K562 (cell line): ENCODE results near the gene GCH1. TPM values are rescaled to one million over a fixed set of nuclear protein-coding genes. Genes with fewer than 3 reads are reported as not detected.

ENCODE experiments used
- ATAC-seq: fragments of 200-7000 bp; cut with Tn5 transposase; 3 replicates; pipeline ENCODE4 v1.9.1; 2020; ENCODE audit warnings: moderate library complexity
- BruUV-seq: library from RNA; stranded (reverse); fragments of 400-500 nt; replicated peaks from 2 replicates; lab custom pipeline; 2021; lab: Mats Ljungman, UMichigan
- CTCF ChIA-PET: fragments of 300-600 bp; formaldehyde crosslinking; extraction: SDS; loops from one replicate; lab custom pipeline; 2021; ENCODE audit warnings: low intra/inter-chr PET ratio; lab: Yijun Ruan, JAX
- POLR2A ChIA-PET: fragments of 300-600, 350-650 bp; sonication (Branson Sonifier 250); formaldehyde crosslinking; extraction: SDS; loops from one replicate; lab custom pipeline; 2021; ENCODE audit warnings: antibody characterized with exemption, inconsistent platforms; lab: Yijun Ruan, JAX
- DNase-seq, 4 experiments: peaks; one replicate each; pipeline versions ENCODE4 v3.0.0 to v3.0.0-alpha.2; 2011 to 2018; ENCODE audit warnings: low spot score in 3 of 4, mixed read lengths in 3 of 4; ENCODE audit errors: extremely low read depth in 1 of 4
- FAIRE-seq: peaks from 2 replicates; lab custom pipeline; 2011; peaks lifted over from hg19 to GRCh38; lab: Jason Lieb, UNC
- H2AFZ ChIP-seq: 2 replicates; pipeline ENCODE4 v1.6.0; 2011; ENCODE audit warnings: low read depth, low read length, control low read depth, inconsistent platforms
- H3K27ac ChIP-seq: fragments of 200-600 bp; 3 replicates; pipeline ENCODE4 v1.8.0; 2011; ENCODE audit warnings: low read depth, mild to moderate bottlenecking, control low read depth, inconsistent platforms, low read length, moderate library complexity, mixed read lengths; ENCODE audit errors: extremely low read depth
- H3K27me3 ChIP-seq, 2 experiments: fragments of 300-600 bp in 1 of 2; 2 replicates in 1 of 2; 3 replicates in 1 of 2; pipeline versions ENCODE4 v1.6.0 to v1.8.0; 2011; ENCODE audit warnings: inconsistent platforms in 2 of 2, low read length in 2 of 2, mild to moderate bottlenecking in 1 of 2, mixed read lengths in 1 of 2, moderate library complexity in 1 of 2; ENCODE audit not compliant: control insufficient read depth in 2 of 2, insufficient read depth in 2 of 2
- H3K36me3 ChIP-seq: fragments of 300-600 bp; 3 replicates; pipeline ENCODE4 v1.8.0; 2011; ENCODE audit warnings: mild to moderate bottlenecking, low read length, inconsistent platforms; ENCODE audit not compliant: control insufficient read depth, insufficient read depth
- H3K4me1 ChIP-seq, 2 experiments: fragments of 200-600 bp in 1 of 2; replicated peaks in 1 of 2; 2 replicates in 1 of 2; 3 replicates in 1 of 2; pipeline versions ENCODE4 v1.5.1 to v1.8.0; 2011; ENCODE audit warnings: inconsistent platforms in 2 of 2, low read length in 2 of 2, mild to moderate bottlenecking in 1 of 2, mixed read lengths in 1 of 2, moderate library complexity in 1 of 2; ENCODE audit not compliant: control insufficient read depth in 2 of 2, insufficient read depth in 2 of 2
- H3K4me2 ChIP-seq: 2 replicates; pipeline ENCODE4 v1.6.1; 2011; ENCODE audit warnings: low read length, control low read depth, inconsistent platforms, mixed read lengths; ENCODE audit not compliant: insufficient read depth
- H3K4me3 ChIP-seq: fragments of 200-600 bp; sonication (generic), shearing (Covaris generic); 2 replicates; pipeline ENCODE4 v1.5.1; 2016; ENCODE audit warnings: control low read depth, inconsistent platforms
- H3K79me2 ChIP-seq: fragments of 200-600 bp; 3 replicates; pipeline ENCODE4 v1.8.0; 2011; ENCODE audit warnings: low read length, inconsistent platforms; ENCODE audit not compliant: control insufficient read depth, insufficient read depth
- H3K9ac ChIP-seq, 2 experiments: 2 replicates each; pipeline versions ENCODE4 v1.6.0 to v1.6.1; 2011; ENCODE audit warnings: low read depth in 2 of 2, low read length in 2 of 2, control low read depth in 1 of 2, inconsistent platforms in 1 of 2, mild to moderate bottlenecking in 1 of 2, mixed read lengths in 1 of 2; ENCODE audit not compliant: insufficient read depth in 1 of 2
- H3K9me1 ChIP-seq: one replicate; pipeline ENCODE4 v1.6.0; 2011; ENCODE audit warnings: inconsistent platforms, mild to moderate bottlenecking, low read length, moderate library complexity; ENCODE audit not compliant: control insufficient read depth, insufficient read depth
- H3K9me3 ChIP-seq: replicated peaks from 2 replicates; pipeline ENCODE4 v1.5.1; 2011; ENCODE audit warnings: low read depth, low read length, inconsistent platforms; ENCODE audit not compliant: control insufficient read depth, insufficient read depth
- H4K20me1 ChIP-seq: replicated peaks from 2 replicates; pipeline ENCODE4 v1.6.1; 2011; ENCODE audit warnings: low read length, inconsistent platforms, mixed read lengths; ENCODE audit not compliant: control insufficient read depth, insufficient read depth
- PHF8 ChIP-seq: fragments of 200-600 bp; sonication (generic); IDR thresholded peaks from 2 replicates; pipeline ENCODE4 v1.6.1; 2012; ENCODE audit warnings: mixed run types, mild to moderate bottlenecking, inconsistent platforms, low read length, moderate library complexity, borderline replicate concordance
- POLR2B ChIP-seq: fragments of 450-650 bp; IDR thresholded peaks from 2 replicates; pipeline ENCODE4 v1.6.1; 2018; ENCODE audit warnings: low read depth; ENCODE audit not compliant: partially characterized antibody
- STAT5A ChIP-seq: IDR thresholded peaks from 2 replicates; pipeline ENCODE4 v1.6.1; 2012; ENCODE audit warnings: low read length, inconsistent platforms, borderline replicate concordance
- TCFL5 ChIP-seq: fragments of 250-450 bp; sonication (Bioruptor Pico); conservative IDR thresholded peaks from 2 replicates; pipeline ENCODE4 v1.6.1; 2021; ENCODE audit warnings: mild to moderate bottlenecking, moderate library complexity, matching md5 sums
- YBX1 ChIP-seq: fragments of 450-650 bp; IDR thresholded peaks from 2 replicates; pipeline ENCODE4 v1.7.1; 2016; ENCODE audit warnings: mild to moderate bottlenecking
- YY1 ChIP-seq, 3 experiments: IDR thresholded peaks; 2 replicates each; pipeline ENCODE4 v1.6.1; 2011; ENCODE audit warnings: low read length in 2 of 3, mild to moderate bottlenecking in 2 of 3, moderate library complexity in 2 of 3, borderline replicate concordance in 1 of 3, control low read depth in 1 of 3, low read depth in 1 of 3; ENCODE audit not compliant: insufficient read depth in 3 of 3, insufficient replicate concordance in 2 of 3, control insufficient read depth in 1 of 3, insufficient read length in 1 of 3; ENCODE audit errors: extremely low read depth in 1 of 3
- ZNF24 ChIP-seq: fragments of 450-650 bp; IDR thresholded peaks from 2 replicates; pipeline ENCODE4 v1.6.1; 2016
- WGBS: fragments of 100-300 bp; shearing (Covaris generic); methylation state at CpG from one replicate; pipeline ENCODE4 v1.1.6; 2016; ENCODE audit warnings: low coverage, mixed read lengths; ENCODE audit not compliant: insufficient coverage; ENCODE audit errors: missing lambda C conversion rate; 5-methylcytosine and 5-hydroxymethylcytosine counted together
- in situ Hi-C: fragments of 300-500 bp; cut with MboI; formaldehyde crosslinking; loops from 4 replicates; pipeline ENCODE4 v1.15.0; 2018; ENCODE audit warnings: inconsistent platforms, mixed read lengths
- intact Hi-C: fragments of 100-400 bp; cut with micrococcal nuclease; formaldehyde crosslinking; loops from 2 replicates; pipeline ENCODE4 v1.14.2; 2022
- microRNA-seq: library from miRNA; unstranded; fragments of <30 nt; microRNA quantifications from one replicate; pipeline ENCODE4, GENCODE V29; 2018; ENCODE audit warnings: borderline microRNAs expressed
- polyA plus RNA-seq, 8 experiments: library from polyadenylated mRNA; depleted of rRNA in 4 of 8; stranded (reverse) in 5 of 8; unstranded in 3 of 8; fragments of >200 nt; fragmentation: Nextera tagmentation in 2 of 8; fragmentation: Illumina TruSeq in 1 of 8; extraction: Ambion mirVana in 2 of 8; extraction: Trizol in 1 of 8; gene quantifications; 2 replicates each; pipeline versions ENCODE4 v1.2.1 to v1.2.3, GENCODE V29; 2011 to 2014; ENCODE audit warnings: inconsistent platforms in 1 of 8, missing spikeins in 1 of 8
- small RNA-seq: library from RNA; depleted of rRNA; stranded (forward); fragments of <200 nt; gene quantifications from one replicate; pipeline ENCODE3, GENCODE V24; 2014
- total RNA-seq, 7 experiments: library from RNA; depleted of rRNA in 6 of 7; stranded (reverse); fragments of >200 nt in 6 of 7; fragmentation: Illumina TruSeq in 2 of 7; extraction: Trizol in 2 of 7; gene quantifications; 2 replicates each; pipeline versions ENCODE4 v1.2.1 to v1.2.3, GENCODE V29; 2011 to 2021; ENCODE audit warnings: low replicate concordance in 1 of 7

Gene GCH1
- total and polyA plus RNA-seq, 9 of the 15 experiments (the other 6 are each of a cell fraction or from before 2014, with no cell fraction given): 3.9 to 13.1 (median 6.5) TPM

- Histone ChIP-seq H2AFZ (no peak overlapping the region), H3K9me3 (0 out of 2 replicates have a peak, but pooled peaks cover 2% of the 10 kb centered on the region), H3K36me3 (no peaks in the 10 kb centered on the region), H3K79me2 (no peaks in the 10 kb centered on the region), H3K4me3 (no peak overlapping the region), H3K9ac (no peak overlapping the region), H3K4me1 (no peaks in the 10 kb centered on the region), H3K27me3 (no peaks in the 10 kb centered on the region), H4K20me1 (no peaks in the 10 kb centered on the region), H3K9me1 (no peaks in the 10 kb centered on the region), H3K4me2 (no peak overlapping the region), H3K27ac (no peak overlapping the region)
- TF ChIP-seq YBX1 (no peak), YY1 (IDR thresholded peaks at IDR 0.05; ENCODE audit: borderline replicate concordance in 1 of 3, control insufficient read depth in 1 of 3, extremely low read depth in 1 of 3, insufficient read depth in 3 of 3, insufficient read length in 1 of 3, insufficient replicate concordance in 2 of 3, low read depth in 1 of 3, low read length in 2 of 3) (no peak), POLR2B (no peak), STAT5A (no peak), ZNF24 (no peak), PHF8 (no peak), TCFL5 (CRISPR knock-in tag) (no peak)
- no peak for FAIRE-seq
- ChIA-PET CTCF (no interaction called here), POLR2A (interaction anchor here (2.3 kb wide), 1 partner anchor 8 kb away, joined by 5 read pairs; no protein-coding TSS in a partner anchor)
- ATAC-seq: no peak
- intact Hi-C loops (no loop called here), in situ Hi-C loops (loop anchor here (25.0 kb wide), 1 partner anchor 1255 kb away; no protein-coding TSS in a partner anchor)
- WGBS: 100% methylated on average over 2 of the region's 6 CpGs
- DNase-seq: no peak
- BruUV-seq: no TSS peak
Measured at GRCh38 chr14:54792288-54792687, 110.3 kb downstream of the GCH1 start.

Small RNA genes within 50 kb of the gene (microRNA-seq; reads per million reads assigned to microRNA genes)
- not detected for gene MIR4308

Small RNA genes within 50 kb of the gene (small RNA-seq; reads per million reads assigned to genes)
- gene MIR4308: not detected
- gene RNU6ATAC9P: not detected

Other genes with a start within 250 kb of the GCH1 start
- 18.0 and 19.3 TPM in 2 replicates for gene WDHD1, start 124.3 kb upstream of the GCH1 start, total RNA-seq (2014; rRNA removed)
- gene WDHD1, start 124.3 kb upstream of the GCH1 start, total RNA-seq (2014; rRNA removed; fragmentation: Illumina TruSeq; extraction: Trizol): 36.1 and 46.2 TPM in 2 replicates
- 27.1 and 30.0 TPM in 2 replicates for gene WDHD1, start 124.3 kb upstream of the GCH1 start, total RNA-seq (2015; rRNA removed; fragmentation: Illumina TruSeq; extraction: Trizol)
- 34.1 and 40.5 TPM in 2 replicates for gene WDHD1, start 124.3 kb upstream of the GCH1 start, total RNA-seq (2021)
- 25.8 and 39.1 TPM in 2 replicates for gene WDHD1, start 124.3 kb upstream of the GCH1 start, polyA plus RNA-seq (2011; rRNA removed)
- 25.0 and 30.8 TPM in 2 replicates for gene WDHD1, start 124.3 kb upstream of the GCH1 start, polyA plus RNA-seq (2014; fragmentation: Illumina TruSeq; extraction: Trizol)
- gene WDHD1, start 124.3 kb upstream of the GCH1 start, polyA plus RNA-seq (2014; fragmentation: Nextera tagmentation; extraction: Ambion mirVana): 10 to 100 TPM; 11.7 to 20.4 TPM
- 24.0 and 25.2 TPM in 2 replicates for gene WDHD1, start 124.3 kb upstream of the GCH1 start, polyA plus RNA-seq (2014; rRNA removed)
- gene SOCS4, start 124.4 kb upstream of the GCH1 start, total RNA-seq (2014; rRNA removed): 5.5 and 6.8 TPM in 2 replicates
- gene SOCS4, start 124.4 kb upstream of the GCH1 start, total RNA-seq (2014; rRNA removed; fragmentation: Illumina TruSeq; extraction: Trizol): 12.7 and 14.9 TPM in 2 replicates
- 10.3 and 12.4 TPM in 2 replicates for gene SOCS4, start 124.4 kb upstream of the GCH1 start, total RNA-seq (2015; rRNA removed; fragmentation: Illumina TruSeq; extraction: Trizol)
- 9.7 and 10.9 TPM in 2 replicates for gene SOCS4, start 124.4 kb upstream of the GCH1 start, total RNA-seq (2021)
- gene SOCS4, start 124.4 kb upstream of the GCH1 start, polyA plus RNA-seq (2011; rRNA removed): 10.8 and 11.7 TPM in 2 replicates
- gene SOCS4, start 124.4 kb upstream of the GCH1 start, polyA plus RNA-seq (2014; fragmentation: Illumina TruSeq; extraction: Trizol): 8.6 and 9.9 TPM in 2 replicates
- gene SOCS4, start 124.4 kb upstream of the GCH1 start, polyA plus RNA-seq (2014; fragmentation: Nextera tagmentation; extraction: Ambion mirVana): 1 to 10 TPM; 2.6 to 2.9 TPM
- gene SOCS4, start 124.4 kb upstream of the GCH1 start, polyA plus RNA-seq (2014; rRNA removed): 8.0 and 8.1 TPM in 2 replicates
- 30.2 and 32.7 TPM in 2 replicates for gene MAPK1IP1L, start 148.8 kb upstream of the GCH1 start, total RNA-seq (2014; rRNA removed)
- gene MAPK1IP1L, start 148.8 kb upstream of the GCH1 start, total RNA-seq (2014; rRNA removed; fragmentation: Illumina TruSeq; extraction: Trizol): 39.7 and 40.5 TPM in 2 replicates
- gene MAPK1IP1L, start 148.8 kb upstream of the GCH1 start, total RNA-seq (2015; rRNA removed; fragmentation: Illumina TruSeq; extraction: Trizol): 43.1 and 49.8 TPM in 2 replicates
- 75.8 and 76.5 TPM in 2 replicates for gene MAPK1IP1L, start 148.8 kb upstream of the GCH1 start, total RNA-seq (2021)
- 35.9 and 47.3 TPM in 2 replicates for gene MAPK1IP1L, start 148.8 kb upstream of the GCH1 start, polyA plus RNA-seq (2011; rRNA removed)
- 99.4 and 104 TPM in 2 replicates for gene MAPK1IP1L, start 148.8 kb upstream of the GCH1 start, polyA plus RNA-seq (2014; fragmentation: Illumina TruSeq; extraction: Trizol)
- gene MAPK1IP1L, start 148.8 kb upstream of the GCH1 start, polyA plus RNA-seq (2014; fragmentation: Nextera tagmentation; extraction: Ambion mirVana): 10 to 100 TPM; 54.6 to 96.8 TPM
- gene MAPK1IP1L, start 148.8 kb upstream of the GCH1 start, polyA plus RNA-seq (2014; rRNA removed): 41.5 and 47.9 TPM in 2 replicates
- gene LGALS3, start 226.4 kb upstream of the GCH1 start, total RNA-seq (2014; rRNA removed): 1.9 and 5.2 TPM in 2 replicates
- gene LGALS3, start 226.4 kb upstream of the GCH1 start, total RNA-seq (2014; rRNA removed; fragmentation: Illumina TruSeq; extraction: Trizol): 0.73 and 0.89 TPM in 2 replicates
- gene LGALS3, start 226.4 kb upstream of the GCH1 start, total RNA-seq (2015; rRNA removed; fragmentation: Illumina TruSeq; extraction: Trizol): 1.4 and 1.8 TPM in 2 replicates
- 1.4 and 1.6 TPM in 2 replicates for gene LGALS3, start 226.4 kb upstream of the GCH1 start, total RNA-seq (2021)
- gene LGALS3, start 226.4 kb upstream of the GCH1 start, polyA plus RNA-seq (2011; rRNA removed): 1.4 and 1.5 TPM in 2 replicates
- 0.76 and 1.1 TPM in 2 replicates for gene LGALS3, start 226.4 kb upstream of the GCH1 start, polyA plus RNA-seq (2014; fragmentation: Illumina TruSeq; extraction: Trizol)
- under 1 TPM; 0.04 to 0.31 TPM for gene LGALS3, start 226.4 kb upstream of the GCH1 start, polyA plus RNA-seq (2014; fragmentation: Nextera tagmentation; extraction: Ambion mirVana)
- gene LGALS3, start 226.4 kb upstream of the GCH1 start, polyA plus RNA-seq (2014; rRNA removed): 0.99 and 2.7 TPM in 2 replicates